CD1c-positive myeloid dendritic cell (primary cell): ENCODE data around the gene HBP1.
A peak's percentile ranks its signal among the peaks of the same experiment; 100 is the strongest.
"Not testable (repeated sequence)": the region's sequence is repeated elsewhere in the genome, so short reads cannot be mapped to it uniquely, and the experiment has no call there.

Experiments used
- DNase-seq: peaks from one replicate; pipeline ENCODE4 v3.0.0-alpha.2; 2016; ENCODE audit errors: extremely low spot score

The HBP1 gene

DNA sequence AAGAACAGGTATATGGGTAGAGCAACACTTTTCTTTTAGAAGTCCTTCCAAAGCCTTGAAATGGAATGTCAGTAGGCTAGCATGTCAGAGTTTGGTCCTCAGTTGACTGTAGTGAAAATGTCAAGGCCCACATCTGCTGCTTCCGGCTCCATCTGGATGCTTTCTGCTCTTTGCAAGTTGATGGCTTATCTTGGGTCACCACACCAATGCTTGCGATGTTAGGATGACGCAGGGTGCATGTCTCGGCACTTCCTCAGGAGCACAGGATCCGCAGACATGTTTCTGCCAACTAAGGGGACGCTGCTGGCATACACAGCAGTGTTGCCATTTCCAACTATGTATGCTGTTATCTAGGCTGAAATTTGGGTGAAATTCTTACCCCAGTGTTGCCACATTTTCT is 14.0 kb upstream of the HBP1 start:
- no peak for DNase-seq

DNA sequence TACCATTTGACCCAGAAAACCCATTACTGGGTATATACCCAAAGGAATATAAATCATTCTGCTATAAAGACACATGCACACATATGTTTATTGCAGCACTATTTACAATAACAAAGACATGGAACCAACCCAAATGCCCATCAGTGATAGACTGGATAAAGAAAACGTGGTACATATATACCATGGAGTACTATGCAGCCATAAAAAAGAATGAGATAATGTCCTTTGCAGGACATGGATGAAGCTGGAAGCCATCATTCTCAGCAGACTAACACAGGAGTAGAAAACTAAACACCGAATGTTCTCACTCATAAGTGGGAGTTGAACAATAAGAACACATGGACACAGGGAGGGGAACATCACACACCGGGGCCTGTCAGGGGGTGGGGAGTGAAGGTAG is 13.1 kb upstream of the HBP1 start:
- not testable (repeated sequence) for DNase-seq

DNA sequence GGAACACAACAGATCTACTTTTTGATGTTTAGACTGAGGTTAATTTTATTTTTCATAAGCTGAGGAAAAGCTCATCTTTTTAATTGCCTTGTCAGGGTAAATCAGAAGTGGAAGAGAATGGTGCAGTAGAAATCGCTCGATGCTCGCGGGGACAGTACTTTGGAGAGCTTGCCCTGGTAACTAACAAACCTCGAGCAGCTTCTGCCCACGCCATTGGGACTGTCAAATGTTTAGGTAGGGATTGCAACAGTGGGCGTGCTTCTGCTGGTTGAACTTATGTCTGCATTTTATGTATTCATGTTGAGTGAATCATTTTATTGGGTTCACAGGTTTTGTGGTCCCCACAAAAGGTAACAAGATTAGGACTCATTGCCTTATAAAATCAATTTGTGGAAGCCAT is 11.7 kb upstream of the HBP1 start:
- no peak for DNase-seq

DNA sequence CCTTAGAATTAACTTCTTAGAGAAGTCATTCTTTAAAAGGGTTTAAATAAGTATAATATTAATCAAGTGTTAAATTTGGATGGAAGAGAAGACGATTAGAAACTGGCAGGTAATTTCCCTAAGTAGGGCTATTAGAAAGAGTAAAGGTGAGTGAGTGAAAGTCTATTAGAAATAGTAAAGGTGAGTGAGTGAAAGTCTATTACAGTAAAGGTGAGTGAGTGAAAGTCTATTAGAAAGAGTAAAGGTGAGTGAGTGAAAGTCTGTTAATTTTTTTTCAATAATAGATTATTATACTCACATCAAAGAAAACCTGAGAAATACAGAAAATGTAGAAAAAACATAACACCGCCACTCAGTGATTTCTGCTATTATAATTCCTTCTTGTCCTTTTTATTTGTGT is 10.8 kb upstream of the HBP1 start:
- no peak for DNase-seq

DNA sequence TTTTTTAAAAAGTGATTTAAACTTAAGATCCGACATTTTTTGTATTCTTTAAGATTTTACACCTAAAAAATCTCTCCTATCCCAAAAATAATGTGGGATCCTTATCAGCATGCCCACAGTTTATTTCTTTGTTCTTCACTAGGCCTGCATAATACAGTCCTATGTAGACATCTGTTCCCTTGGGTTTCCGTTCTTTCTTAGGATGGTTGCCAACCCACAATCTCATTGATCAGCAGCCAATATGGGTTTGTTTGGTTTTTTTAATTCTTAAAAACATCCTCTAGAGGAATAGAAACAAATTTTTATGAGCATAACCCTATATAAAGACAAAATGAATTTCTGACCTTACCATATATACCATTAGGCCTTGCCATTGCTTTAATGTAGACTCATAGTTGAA is 8.4 kb upstream of the HBP1 start:
- DNase-seq: no peak

DNA sequence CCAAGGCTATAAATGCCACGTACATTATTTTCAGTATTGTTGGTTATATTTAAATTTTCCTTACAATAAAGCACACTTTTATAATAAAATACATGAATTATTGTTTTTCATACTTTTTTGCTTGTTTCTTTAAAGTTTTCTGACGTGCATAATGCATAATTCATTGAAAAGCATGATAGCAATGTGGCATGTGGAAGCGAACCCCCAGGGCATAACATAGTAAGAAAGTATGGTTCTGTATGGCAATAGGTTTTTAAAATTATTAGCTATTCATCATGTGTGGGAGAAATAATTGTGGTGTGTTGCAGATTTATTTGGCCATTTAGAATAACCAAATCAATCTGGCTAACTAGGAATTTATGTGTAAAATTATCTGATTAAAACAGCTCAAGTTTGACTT is 7.4 kb upstream of the HBP1 start:
- no peak for DNase-seq

DNA sequence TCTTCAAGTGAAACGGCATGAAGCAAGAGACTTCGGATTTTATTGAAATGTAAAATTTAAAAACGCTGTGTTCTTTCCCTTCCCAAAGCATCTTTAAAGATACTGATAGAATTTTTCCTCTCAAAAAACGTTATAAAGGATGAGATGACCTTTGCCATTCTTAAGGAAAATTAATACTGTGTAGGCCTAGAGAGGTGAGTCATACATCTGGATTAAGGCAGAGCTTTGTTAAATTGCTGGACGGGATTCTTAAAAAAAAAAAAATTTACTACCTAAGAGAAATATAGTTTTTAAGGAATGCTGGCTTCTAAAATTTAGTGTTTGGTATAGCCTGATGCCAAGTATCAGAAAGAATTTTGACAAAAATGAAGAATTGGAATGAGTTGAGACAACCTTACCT is 6.3 kb upstream of the HBP1 start:
- no peak for DNase-seq

DNA sequence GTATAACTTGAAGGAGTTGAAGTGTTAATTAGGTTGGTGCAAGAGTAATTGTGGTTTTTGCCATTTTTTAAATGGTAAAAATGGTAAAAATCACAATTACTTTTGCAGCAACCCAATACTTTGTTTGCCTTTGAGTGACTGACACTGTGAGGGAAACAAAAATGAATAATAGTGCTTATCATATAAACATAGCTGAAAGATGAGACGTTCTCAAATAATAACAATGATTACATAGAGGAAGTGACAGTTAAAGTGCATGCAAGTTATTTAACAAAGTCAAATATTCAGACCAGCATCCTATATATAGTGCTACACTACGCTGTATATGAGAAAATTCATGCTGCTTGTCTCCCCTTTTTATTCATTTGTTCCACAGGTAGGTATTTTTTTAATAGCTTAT is 4.7 kb upstream of the HBP1 start:
- DNase-seq: no peak

DNA sequence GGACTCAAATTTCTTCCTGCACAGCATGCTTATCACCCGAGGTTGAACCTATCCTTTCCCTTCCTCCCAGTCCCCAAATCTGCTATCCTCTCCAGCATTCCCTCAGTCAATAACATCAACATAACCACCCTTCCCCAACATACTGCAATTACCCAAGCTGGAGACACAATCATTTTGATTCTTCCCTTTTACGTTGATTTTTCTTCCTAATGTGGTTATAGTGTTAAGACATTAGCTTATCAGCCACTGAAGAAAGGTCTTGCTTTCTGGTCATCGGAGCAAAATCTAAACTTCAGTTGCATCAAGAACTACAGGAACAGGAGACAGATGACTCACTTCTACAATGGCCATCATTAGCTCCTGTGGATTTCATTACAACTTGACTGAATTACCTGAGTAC is 3.5 kb upstream of the HBP1 start:
- DNase-seq: no peak

DNA sequence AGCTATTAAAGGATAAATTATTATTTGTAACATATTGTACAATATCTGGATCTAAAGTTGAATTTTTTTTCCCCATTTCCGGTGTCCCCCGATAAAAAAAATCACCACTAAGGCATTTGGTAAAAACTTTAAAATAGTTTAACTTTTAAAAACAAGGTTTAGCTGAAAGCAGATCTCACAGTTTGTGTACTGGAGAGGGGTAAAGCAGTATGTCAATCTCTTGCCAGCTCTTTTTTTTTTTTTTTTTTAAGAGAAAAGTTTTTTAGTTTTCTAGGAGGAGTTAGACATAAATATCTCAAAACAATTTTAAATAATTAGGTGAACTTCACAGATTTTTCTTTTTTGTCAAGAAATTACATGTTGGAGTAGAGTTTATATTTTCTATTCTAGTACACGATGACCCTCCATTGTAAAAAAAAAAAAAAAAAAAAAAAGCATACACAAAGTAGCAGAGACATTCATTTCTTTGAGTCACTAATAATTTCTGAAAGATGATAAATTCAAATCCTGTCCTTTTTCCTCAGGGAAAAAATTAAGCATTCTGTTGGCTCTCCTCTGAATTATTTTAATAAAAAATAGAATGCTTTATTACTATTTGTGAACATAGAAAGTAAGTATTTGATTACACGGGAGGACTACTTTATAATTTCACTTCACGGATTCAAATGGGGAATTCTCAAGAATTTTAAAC is 1.9 kb upstream of the HBP1 start:
- DNase-seq: no peak

DNA sequence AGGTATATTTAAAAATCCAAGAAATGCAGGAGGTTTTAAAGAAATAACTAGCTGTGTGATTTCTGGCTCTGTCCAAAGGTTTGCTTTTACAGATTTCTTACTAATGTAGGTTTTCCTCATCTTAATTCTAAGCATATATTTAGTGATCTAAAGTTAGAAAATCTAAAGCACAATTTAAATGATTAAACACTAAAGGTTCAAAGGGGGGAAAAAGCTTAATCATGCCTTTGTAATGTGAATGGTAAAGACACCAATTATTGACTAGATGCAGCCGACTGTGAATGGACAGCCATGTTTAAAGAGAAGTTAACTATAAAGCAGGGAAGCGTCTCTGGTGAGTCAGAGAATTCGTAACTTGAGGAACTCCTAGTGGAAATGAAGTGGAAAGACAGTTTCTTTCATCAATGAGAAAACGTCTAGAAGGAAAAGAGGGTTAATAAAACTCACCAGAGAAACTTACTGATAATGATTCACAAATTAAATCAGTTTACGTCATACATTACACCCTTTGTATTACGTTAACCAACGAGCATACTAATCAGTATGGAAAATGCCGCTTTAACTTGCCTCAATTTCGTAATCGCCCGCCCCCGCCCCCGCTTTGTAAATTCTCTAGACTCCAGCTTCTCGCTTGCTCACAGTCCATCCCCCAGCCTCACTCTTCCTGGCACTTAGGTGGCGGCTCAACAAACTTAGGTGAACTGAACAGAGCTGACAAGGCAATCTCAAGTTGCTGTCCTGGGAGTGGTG is 1.1 kb upstream of the HBP1 start:
- peak; percentile 89 for DNase-seq

DNA sequence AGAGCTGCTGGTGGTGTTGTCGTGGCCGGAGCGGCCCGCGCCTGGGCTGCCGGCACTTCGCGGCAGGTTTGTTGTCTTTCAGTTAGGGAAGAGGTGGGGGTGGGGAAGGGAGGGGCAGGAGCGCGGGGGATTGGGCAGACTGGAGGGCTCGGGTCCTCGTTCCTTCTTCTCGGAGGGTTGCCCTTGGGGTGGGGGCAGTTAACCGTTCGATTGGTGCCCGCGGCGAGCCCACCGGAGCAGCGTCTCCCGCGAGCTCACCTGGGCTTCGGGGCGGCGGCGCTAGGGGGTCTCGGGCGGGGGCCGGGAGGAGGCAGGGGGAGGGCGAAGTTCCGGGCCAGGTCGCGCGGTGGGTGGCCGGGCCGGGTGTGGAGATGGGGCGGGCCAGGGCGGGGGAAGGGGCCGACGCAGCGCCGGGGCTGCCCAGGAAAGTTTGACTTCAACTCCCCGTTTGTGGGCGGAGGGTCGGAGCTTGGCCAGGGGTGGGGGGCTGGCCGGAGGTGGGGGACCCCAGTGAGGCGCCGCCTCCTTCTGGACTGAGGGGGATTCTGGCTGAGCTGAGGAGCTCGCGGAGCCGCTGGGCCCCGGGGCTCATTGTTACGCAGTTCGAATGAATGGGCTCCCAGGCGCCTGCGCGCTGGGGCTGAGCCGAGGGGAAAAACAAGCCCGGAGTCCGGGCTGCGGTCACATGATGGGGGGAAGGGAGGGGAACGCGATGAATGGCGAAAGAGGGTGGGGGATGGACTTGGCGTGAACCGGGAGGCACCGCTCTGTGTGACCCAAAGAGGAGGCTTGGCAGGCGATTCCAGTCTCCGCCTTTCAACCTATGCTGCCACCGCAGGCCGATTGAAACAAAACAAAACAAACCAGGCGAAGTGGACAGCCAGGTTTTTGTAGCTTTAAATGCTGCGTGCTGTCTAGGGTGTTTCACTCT is 582 bp downstream of the HBP1 start:
- DNase-seq: peak; percentile 96

DNA sequence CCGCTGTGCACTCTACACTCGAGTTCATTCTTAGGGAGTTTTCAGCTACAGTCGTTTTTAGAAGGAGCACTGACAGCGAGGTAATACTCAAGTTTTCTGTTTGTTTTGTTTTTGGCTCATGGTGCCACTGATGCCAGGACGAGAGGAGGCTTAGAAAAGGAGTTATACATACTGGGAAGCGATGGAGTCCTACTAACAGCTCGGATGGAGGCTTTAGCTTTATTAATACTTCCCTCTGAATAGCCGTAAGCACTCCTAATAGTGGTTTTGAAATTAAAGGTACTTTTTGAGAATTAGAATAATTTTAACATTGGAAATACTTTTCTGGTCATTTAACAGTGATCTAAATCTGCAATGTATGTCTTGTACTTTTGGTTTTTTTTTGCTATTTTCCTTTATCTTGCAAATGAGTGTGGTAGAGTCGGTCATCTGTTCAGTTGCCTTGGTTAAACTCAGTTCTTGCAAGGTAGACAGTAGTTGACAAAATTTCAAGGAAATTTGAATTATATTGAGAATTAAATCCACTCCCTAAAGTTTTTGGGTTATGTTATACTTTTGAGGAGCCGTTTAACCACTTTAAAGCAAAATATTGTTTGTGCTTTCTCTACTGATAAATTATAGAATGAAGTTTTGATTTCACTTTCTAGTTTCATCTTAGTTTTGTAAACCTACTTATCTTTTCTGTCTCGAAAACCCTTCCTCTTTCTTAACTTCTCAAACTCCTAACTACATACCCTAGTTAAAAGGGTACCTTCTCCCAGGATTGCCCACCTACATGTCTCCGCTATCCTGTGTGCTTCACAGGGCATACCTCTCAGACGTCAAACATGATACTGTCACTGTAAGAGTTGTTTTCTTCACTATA is 1.5 kb downstream of the HBP1 start:
- peak; percentile 11 for DNase-seq

DNA sequence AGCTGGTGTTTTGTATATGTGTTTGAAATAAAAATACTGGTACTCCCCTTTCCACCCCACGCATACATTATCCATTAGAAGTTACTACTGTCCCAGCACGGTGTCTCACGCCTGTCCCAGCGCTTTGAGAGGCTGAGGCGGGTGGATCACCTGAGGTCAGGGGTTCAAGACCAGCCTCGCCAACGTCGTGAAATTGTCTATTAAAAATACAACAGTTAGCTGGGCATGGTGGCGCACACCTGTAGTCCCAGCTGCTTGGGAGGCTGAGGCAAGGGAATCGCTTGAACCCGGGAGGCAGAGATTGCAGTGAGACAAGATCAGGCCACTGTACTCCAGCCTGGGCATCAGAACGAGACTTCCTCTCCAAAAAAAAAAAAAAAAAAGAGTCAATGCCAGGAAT is 2.7 kb downstream of the HBP1 start:
- DNase-seq: no peak

DNA sequence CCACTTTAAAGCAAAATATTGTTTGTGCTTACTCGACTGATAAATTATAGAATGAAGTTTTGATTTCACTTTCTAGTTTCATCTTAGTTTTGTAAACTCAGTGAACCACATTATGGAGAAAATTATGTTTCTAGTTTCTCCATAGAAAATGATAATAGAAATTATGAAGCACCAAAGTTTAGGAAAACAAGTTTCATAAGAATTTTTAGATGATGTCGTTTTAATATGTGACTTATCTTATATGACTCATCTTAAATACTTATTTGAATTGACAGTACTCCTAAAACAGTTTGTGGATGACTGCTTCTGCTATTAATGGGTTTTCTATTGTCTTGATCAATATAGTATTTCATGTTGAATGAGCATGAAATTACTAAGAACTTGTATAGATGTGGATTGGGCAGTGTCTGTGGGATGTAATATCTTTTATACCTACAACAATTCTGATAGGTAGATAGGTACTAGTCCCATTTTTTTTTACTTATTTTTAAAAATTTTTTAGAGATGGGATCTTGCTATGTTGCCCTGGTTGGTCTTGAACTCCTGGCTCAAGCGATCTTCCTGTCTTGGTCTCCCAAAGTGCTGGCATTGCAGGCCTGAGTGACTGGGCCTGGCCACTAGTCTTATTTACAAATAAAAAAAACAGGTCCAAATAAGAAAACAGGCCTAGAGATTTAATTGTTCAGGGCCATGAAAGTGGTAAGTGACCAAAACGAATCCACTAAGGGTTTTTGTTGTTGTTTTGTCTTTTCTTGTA is 3.7 kb downstream of the HBP1 start:
- no peak for DNase-seq

DNA sequence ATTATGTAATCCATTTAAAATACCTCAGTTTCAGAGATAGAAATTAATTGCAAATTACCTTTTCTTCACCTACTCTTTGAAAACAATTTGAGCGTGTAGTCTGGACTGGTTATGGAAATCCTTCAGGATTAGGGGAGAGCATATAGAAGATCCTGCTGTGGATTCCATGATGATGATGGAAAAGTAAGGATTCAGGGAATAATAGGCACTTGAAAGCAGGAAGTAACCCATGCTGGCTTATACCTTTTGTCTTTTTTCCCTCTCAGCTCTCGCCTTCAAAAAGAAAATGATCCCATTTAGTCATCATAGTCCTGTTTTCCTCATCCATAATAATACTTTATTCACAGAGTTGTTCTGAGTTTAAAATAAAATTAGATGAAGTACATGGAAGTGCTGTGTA is 4.4 kb downstream of the HBP1 start:
- DNase-seq: no peak

DNA sequence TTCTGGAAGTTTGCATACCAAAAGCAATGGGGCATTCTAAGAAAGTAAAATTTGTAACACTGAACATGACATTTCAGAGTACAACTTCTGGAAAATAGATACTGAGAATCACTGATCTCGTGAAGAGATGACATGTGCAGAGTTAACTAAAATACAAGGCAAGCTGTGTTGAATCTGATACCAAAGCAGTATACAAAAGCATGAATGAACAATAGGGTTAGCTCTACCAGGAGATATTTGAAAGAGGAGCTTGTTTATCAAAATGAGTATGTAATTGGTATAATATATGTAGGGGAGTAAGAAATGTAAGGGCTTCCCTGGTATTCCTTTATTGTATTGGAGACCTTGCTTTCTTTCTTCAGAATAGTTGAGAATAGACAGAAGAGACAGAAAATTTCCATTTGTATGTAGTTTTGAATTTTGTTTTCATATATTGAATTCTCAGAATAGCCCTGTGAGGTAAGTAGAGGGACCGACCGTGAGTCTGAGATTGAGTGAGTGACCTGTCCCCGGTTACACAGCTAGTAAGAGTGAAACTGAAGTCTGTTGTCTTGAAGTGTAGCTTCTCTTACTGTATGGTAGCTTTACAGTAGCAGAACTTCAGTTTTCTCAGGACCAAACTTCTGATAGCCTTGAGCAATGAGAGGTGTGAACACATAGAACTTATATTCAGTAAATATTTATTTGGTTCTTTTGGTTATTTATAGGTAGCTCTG is 5.0 kb downstream of the HBP1 start:
- DNase-seq: peak; percentile 11

DNA sequence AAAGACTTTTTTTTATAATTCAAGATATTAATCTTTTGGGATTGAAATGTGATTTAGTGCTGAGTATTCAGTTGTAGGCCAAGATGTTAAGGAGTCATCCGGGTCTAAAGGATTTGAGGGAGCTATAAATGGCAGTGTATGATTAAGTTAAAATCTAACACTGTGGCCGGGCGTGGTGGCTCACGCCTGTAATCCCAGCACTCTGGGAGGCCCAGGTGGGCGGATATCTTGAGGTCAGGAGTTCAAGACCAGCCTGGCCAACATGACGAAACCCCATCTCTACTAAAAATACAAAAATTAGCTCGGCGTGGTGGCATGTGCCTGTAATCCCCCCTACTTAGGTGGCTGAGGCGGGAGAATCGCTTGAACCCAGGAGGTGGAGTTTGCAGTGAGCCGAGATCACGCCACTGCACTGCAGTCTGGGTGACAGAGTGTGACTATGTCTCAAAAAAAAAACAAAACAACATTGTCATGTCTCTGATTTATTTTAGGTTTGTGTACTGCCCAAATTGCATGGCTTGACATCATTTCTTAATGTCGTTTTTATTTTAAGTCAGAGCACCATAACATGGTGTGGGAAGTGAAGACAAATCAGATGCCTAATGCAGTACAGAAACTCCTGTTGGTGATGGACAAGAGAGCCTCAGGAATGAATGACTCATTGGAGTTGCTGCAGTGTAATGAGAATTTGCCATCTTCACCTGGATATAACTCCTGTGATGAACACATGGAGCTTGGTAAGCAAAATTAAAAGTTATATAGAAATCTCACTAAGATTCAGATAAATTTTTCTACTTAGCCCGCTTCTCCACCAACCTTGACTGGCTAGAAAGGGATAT is 10.7 kb downstream of the HBP1 start:
- DNase-seq: no peak

DNA sequence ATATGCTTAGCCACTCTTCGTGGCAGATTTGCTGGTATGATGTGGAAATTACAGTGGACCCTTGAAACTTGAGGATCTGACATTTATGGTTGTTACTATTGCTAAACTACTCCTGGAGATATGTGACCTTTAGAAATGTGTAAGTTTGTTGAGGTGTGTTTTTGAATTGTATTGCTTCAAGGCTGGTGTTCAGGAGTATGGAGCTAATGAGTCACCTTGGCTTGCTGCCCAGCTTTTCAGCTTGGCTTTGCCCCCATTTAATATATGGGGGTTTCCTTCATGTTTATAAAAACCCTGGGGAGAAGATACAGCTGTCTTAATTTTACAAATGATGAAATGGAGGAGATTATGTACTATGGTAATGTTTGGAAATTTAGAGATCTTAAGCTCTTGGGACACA is 11.6 kb downstream of the HBP1 start:
- no peak for DNase-seq
